T-helper 2 cell (primary cell): Measurements from ENCODE around the gene DBN1.

Experiments used
- DNase-seq, 5 experiments: peaks; one replicate each; pipeline versions ENCODE4 v3.0.0 to v3.0.0-alpha.2; 2012 to 2022

The DBN1 gene

GRCh38 chr5:177472460-177473442, 683 bp downstream of the DBN1 start:
- peak in 3 of 5 experiments; percentile 17 to 70 (median 52) for DNase-seq

GRCh38 chr5:177471610-177472356, 1.7 kb downstream of the DBN1 start:
- peak in 1 of 5 experiments; percentile 66 for DNase-seq

- no peak for DNase-seq
Observed at GRCh38 chr5:177470759-177471536, 2.5 kb downstream of the DBN1 start.

GRCh38 chr5:177469750-177470525, 3.5 kb downstream of the DBN1 start:
- no peak for DNase-seq

GRCh38 chr5:177468685-177469628, 4.5 kb downstream of the DBN1 start:
- no peak for DNase-seq

- no peak for DNase-seq
Observed at GRCh38 chr5:177468329-177468684, 5.1 kb downstream of the DBN1 start.

GRCh38 chr5:177467436-177467835, 6.0 kb downstream of the DBN1 start:
- DNase-seq: no peak

GRCh38 chr5:177466861-177467260, 6.6 kb downstream of the DBN1 start:
- no peak for DNase-seq

GRCh38 chr5:177465044-177465443, 8.4 kb downstream of the DBN1 start:
- no peak for DNase-seq

GRCh38 chr5:177462021-177462670, 11.3 kb downstream of the DBN1 start:
- DNase-seq: no peak

GRCh38 chr5:177459819-177460628, 13.4 kb downstream of the DBN1 start:
- DNase-seq: no peak

- DNase-seq: no peak
Observed at GRCh38 chr5:177459357-177459756, 14.1 kb downstream of the DBN1 start.

- no peak for DNase-seq
Observed at GRCh38 chr5:177458912-177459350, 14.5 kb downstream of the DBN1 start.

- DNase-seq: no peak
Observed at GRCh38 chr5:177457852-177458681, 15.4 kb downstream of the DBN1 start.

- DNase-seq: peak in 4 of 5 experiments; percentile 29 to 88 (median 56)
Observed at GRCh38 chr5:177456976-177457851, 16.2 kb downstream of the DBN1 start.

- no peak for DNase-seq
Observed at GRCh38 chr5:177456591-177456964, 16.9 kb downstream of the DBN1 start.
